Activated T-cell treated with anti-CD3 and anti-CD28 coated beads, Interleukin-2, amount 50 U/mL, for 4 hours (primary cell): ENCODE data around the gene TNPO1. TPM values are rescaled to one million over a fixed set of nuclear protein-coding genes. Genes with fewer than 3 reads are reported as not detected.
A peak's percentile ranks its signal among the peaks of the same experiment; 100 is the strongest.

Source experiments
- ATAC-seq, 2 donors: fragments of 200-7000 bp; cut with Tn5 transposase; one replicate each; pipeline ENCODE4 v1.10.0; 2021
- DNase-seq: peaks from one replicate; pipeline ENCODE4 v3.0.0-alpha.2; 2020
- H3K27me3 Mint-ChIP-seq: one replicate; pipeline ENCODE4 v1.8.0; 2021; ENCODE audit warnings: low read depth, mixed read lengths
- H3K36me3 Mint-ChIP-seq: one replicate; pipeline ENCODE4 v1.8.0; 2022; ENCODE audit warnings: mixed read lengths; ENCODE audit not compliant: insufficient read depth
- H3K4me1 Mint-ChIP-seq: one replicate; pipeline ENCODE4 v1.8.0; 2021; ENCODE audit warnings: low read depth, mixed read lengths
- H3K4me3 Mint-ChIP-seq: one replicate; pipeline ENCODE4 v1.8.0; 2021; ENCODE audit warnings: mild to moderate bottlenecking, moderate library complexity, mixed read lengths
- H3K9me3 Mint-ChIP-seq: one replicate; pipeline ENCODE4 v1.8.0; 2021; ENCODE audit warnings: mixed read lengths
- total RNA-seq, 3 donors: library from RNA; stranded (reverse); gene quantifications; one replicate each; pipeline ENCODE4 v1.2.1, GENCODE V29; 2021

Gene TNPO1
- total RNA-seq, 3 donors from 2014 or later: 145 to 166 (median 152) TPM

DNA sequence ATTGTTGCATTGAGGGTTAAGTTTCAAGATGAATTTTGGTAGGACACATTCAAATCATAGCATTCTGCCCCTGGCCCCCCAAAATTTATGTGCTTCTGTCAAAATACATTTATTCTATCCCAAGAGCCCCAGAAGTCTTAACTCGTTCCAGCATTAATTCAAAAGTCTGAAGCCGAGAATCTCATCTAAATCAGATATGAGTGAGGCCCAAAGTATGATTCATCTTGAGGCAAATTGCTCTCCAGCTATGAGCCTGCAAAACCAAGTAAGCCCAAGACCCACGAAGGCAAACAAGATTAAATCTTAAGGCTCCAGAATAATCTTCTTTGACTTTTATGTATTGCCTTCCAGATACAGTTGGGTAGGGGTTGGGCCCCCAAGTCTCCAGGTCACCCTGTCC lies 19.2 kb downstream of the TNPO1 start:
- Mint-ChIP-seq H3K9me3 (no peaks in the 10 kb centered on the region), H3K36me3 (no peaks in the 10 kb centered on the region)
- ATAC-seq: no peak

DNA sequence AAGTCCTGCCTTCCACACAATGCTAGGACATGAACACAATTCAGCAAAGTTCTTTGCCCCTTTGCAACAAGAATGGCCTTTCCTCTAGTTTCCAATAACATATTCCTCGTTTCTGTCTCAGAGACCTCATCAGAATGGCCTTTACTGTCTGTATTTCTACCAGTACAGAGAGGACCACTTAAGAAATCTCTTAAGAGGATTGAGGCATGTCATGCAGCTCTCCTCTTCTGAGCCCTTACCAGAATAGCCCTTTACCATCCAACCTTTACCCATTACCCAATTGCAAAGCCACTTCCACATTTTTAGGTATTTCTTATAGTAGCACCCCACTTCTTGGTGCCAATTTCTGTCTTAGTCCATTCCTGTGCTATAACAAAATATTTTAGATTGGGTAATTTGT lies 20.3 kb downstream of the TNPO1 start:
- H3K4me3 Mint-ChIP-seq: no peak overlapping the region
- no peaks in the 10 kb centered on the region for H3K27me3 Mint-ChIP-seq
- H3K36me3 Mint-ChIP-seq: no peaks in the 10 kb centered on the region
- H3K9me3 Mint-ChIP-seq: no peaks in the 10 kb centered on the region
- no peak for DNase-seq
- ATAC-seq: no peak
- no peaks in the 10 kb centered on the region for H3K4me1 Mint-ChIP-seq

More for the DNA sequence above, 19.2 kb downstream of the TNPO1 start:
- Mint-ChIP-seq H3K27me3 (no peaks in the 10 kb centered on the region), H3K4me1 (no peaks in the 10 kb centered on the region), H3K4me3 (no peak overlapping the region)
- no peak for DNase-seq

DNA sequence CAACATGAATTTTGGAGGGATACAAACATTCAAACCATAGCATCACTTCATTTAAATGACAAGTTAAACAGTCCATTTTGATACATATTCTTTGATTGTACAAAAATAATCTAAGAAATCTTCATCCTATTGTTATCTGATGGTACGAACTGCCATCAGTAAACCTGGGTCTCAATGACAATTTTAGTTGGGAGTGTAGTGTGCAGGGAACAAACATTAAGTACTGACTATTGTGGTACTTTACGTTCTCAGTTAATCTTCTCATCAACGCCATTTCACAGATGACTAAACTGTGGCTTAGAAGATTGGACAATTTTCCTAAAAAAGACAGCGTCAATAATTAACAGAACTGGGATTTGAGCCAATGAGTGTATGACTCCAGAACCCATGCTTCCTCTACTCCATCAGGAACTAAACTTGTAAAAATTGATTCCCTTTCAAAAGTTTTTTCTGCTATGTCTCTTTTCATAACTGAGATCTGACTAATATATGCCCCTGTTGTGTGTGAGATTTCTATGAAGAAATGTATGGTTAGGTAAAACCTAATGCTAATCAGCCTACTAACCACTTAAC lies 21.1 kb downstream of the TNPO1 start:
- Mint-ChIP-seq H3K4me3 (no peak overlapping the region), H3K9me3 (no peaks in the 10 kb centered on the region), H3K4me1 (no peaks in the 10 kb centered on the region), H3K27me3 (no peaks in the 10 kb centered on the region), H3K36me3 (no peaks in the 10 kb centered on the region)
- no peak for ATAC-seq
- DNase-seq: no peak

DNA sequence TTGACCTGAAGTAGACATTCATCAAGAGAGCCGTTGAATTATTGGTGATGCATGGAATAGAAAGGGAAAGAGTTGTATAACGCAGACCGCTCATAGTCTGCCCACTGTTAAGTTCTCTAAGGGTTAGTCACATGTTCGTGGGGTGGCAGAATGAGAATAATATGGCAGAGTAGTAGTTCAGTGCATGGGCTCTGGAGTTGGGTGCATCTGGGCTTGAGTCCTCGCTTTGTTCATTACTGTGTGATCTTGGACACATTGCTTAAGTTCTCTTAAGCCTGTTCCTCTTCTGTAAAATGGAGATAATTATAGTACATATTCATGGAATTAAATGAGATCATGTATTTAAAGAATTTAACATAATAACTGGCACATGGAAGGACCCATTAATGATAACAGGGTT lies 23.6 kb downstream of the TNPO1 start:
- H3K36me3 Mint-ChIP-seq: no peaks in the 10 kb centered on the region
- ATAC-seq (no peak), DNase-seq (no peak)
- H3K4me1 Mint-ChIP-seq: peaks cover 10% of the 10 kb centered on the region
- no peaks in the 10 kb centered on the region for H3K27me3 Mint-ChIP-seq
- no peak overlapping the region for H3K4me3 Mint-ChIP-seq
- H3K9me3 Mint-ChIP-seq: no peaks in the 10 kb centered on the region

DNA sequence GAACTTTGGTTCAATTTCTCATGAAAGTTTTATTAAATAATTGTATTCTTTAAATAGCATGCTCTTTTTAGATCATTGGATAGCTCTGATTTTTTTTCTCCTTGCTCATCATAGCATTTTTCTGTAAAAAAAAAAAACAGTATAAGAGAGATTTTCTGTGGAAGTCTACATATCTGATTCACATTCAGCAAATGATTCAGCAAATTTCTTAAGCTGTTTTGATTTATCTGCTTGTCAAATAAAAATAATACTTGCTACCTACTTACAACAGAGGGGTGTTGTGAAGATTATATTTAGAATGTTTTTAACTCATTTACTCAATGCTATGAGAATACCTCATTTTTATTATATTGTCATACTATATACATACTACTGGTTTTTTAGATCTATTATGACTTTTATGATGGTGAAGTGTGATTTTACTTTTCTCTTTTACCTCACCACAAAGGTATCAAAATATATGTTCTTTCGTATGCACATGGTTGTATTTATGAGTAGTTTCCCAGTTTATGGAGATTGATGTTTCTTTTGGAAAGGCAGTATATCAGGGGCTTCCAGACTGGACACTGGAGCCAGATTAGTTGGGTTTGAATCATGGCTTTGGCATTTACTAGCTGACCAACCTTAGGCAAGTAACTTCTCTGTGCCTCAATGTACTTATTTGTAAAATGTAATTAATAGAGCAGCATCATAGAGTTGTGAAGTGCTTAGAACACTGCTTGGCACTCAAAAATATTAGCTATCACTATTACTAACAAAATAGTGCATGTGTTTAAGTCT lies 25.5 kb downstream of the TNPO1 start:
- DNase-seq (no peak), ATAC-seq (no peak)
- Mint-ChIP-seq H3K9me3 (no peaks in the 10 kb centered on the region), H3K4me3 (no peak overlapping the region), H3K4me1 (peaks cover 16% of the 10 kb centered on the region), H3K27me3 (no peaks in the 10 kb centered on the region), H3K36me3 (no peaks in the 10 kb centered on the region)

DNA sequence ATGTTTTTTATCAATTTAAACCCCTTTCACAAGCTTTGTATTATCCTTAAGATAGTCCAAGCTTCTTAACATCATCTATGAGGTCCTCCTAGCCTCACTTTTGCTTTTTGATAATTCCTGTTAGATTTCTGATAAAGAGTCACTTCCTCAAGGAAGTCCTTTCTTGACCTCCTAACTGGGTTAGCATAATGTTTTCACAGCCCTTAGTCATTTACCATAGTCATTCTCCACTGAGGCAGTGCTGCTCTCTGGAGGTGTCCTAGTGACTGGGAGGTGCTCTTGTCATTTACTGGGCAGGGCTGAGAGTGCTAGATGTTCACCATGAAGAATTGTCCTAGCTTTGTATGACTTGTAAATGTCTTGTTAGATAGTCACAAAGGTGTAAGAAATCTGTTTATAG lies 26.4 kb downstream of the TNPO1 start:
- ATAC-seq (peak; percentile 64 to 69), DNase-seq (no peak)
- Mint-ChIP-seq H3K9me3 (no peaks in the 10 kb centered on the region), H3K4me3 (no peak overlapping the region), H3K4me1 (peaks cover 24% of the 10 kb centered on the region), H3K36me3 (no peaks in the 10 kb centered on the region), H3K27me3 (no peaks in the 10 kb centered on the region)

DNA sequence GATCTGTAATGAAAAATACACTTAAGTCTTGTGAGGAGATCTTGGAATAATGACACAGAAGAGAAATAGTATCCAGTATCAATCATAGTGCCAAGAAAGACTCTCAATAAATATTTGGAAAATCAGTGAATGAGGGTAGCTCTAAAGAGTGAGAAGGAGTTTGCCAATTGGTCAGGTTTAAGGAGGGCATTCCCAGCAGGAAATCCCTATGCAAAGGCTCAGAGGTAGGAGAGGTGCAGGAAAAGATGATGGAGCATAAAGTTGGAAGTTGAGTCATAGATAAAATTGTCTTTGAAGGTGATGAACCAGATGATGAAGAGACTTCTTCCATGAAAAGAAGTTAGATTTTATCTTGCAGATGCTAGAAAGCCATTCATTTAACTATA lies 27.8 kb downstream of the TNPO1 start:
- Mint-ChIP-seq H3K36me3 (no peaks in the 10 kb centered on the region), H3K9me3 (no peaks in the 10 kb centered on the region), H3K4me3 (no peak overlapping the region)

DNA sequence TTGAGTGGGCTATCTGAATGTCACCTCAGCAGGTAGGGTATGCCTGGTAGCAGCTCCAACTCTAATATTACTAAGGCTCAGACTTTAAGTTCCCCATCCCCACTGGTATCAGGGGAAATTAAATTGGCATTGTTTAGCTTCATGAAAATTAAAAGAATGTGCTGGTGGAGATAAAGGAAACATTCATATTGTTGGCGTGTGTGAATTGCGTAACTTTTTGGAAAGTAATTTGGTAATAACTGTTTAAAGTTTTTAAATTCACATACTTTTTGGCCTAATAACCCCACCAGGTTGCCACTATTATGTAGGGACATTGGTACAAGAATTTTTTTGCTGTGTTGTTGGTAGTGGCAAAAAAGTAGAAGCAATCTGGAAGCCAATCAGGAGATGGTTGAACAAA lies 29.4 kb downstream of the TNPO1 start:
- peaks cover 40% of the 10 kb centered on the region for H3K4me1 Mint-ChIP-seq
- ATAC-seq (no peak), DNase-seq (no peak)
- H3K9me3 Mint-ChIP-seq: no peaks in the 10 kb centered on the region
- H3K27me3 Mint-ChIP-seq: no peaks in the 10 kb centered on the region
- H3K4me3 Mint-ChIP-seq: no peak overlapping the region
- H3K36me3 Mint-ChIP-seq: peaks cover 7% of the 10 kb centered on the region

More for the DNA sequence above, 27.8 kb downstream of the TNPO1 start:
- ATAC-seq (no peak), DNase-seq (no peak)
- Mint-ChIP-seq H3K4me1 (peaks cover 26% of the 10 kb centered on the region), H3K27me3 (no peaks in the 10 kb centered on the region)

DNA sequence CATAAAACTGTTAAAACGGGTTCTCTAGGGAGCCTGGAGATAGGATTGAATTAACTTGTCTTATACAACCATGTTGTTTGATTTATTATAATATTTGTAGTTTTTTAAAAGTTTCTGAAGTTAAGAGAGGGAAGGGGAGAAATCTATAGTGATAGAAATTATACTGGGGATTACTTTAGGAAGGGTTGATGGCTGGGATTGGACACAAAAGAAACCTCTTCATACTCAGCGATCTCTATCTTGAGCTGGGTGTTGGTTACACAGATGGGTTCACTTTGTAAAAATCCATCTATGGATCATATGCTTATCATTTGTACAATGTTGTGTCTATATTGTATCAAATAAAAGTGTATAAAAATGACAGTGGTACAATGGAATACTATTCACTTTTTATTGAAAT lies 30.0 kb downstream of the TNPO1 start:
- no peaks in the 10 kb centered on the region for H3K9me3 Mint-ChIP-seq
- DNase-seq (no peak), ATAC-seq (no peak)
- peaks cover 7% of the 10 kb centered on the region for H3K36me3 Mint-ChIP-seq
- H3K4me3 Mint-ChIP-seq: no peak overlapping the region
- H3K4me1 Mint-ChIP-seq: peaks cover 44% of the 10 kb centered on the region
- H3K27me3 Mint-ChIP-seq: no peaks in the 10 kb centered on the region

DNA sequence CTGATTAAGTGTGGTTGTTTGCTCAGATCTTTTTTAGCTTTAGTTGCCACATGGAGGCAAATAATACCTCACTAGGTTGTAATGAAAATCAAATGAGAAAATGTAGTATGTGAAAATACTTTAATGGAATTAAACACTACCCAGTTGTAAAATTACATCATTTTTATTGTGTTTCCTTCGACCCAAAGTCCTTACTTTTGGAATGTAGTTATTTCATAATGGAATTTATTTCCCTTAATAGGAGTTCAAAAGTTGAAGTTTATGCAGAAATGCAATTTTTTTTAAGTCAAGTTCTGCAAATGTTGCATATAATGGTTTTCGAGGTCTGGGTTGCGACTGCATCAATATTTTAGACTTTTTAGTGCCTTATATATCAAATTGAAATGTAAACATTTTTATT lies 31.0 kb downstream of the TNPO1 start:
- H3K4me1 Mint-ChIP-seq: peaks cover 54% of the 10 kb centered on the region
- H3K36me3 Mint-ChIP-seq: peaks cover 8% of the 10 kb centered on the region
- H3K4me3 Mint-ChIP-seq: peak overlapping the region; percentile 98
- H3K27me3 Mint-ChIP-seq: no peaks in the 10 kb centered on the region
- H3K9me3 Mint-ChIP-seq: no peaks in the 10 kb centered on the region
- ATAC-seq: no peak
- DNase-seq: no peak

DNA sequence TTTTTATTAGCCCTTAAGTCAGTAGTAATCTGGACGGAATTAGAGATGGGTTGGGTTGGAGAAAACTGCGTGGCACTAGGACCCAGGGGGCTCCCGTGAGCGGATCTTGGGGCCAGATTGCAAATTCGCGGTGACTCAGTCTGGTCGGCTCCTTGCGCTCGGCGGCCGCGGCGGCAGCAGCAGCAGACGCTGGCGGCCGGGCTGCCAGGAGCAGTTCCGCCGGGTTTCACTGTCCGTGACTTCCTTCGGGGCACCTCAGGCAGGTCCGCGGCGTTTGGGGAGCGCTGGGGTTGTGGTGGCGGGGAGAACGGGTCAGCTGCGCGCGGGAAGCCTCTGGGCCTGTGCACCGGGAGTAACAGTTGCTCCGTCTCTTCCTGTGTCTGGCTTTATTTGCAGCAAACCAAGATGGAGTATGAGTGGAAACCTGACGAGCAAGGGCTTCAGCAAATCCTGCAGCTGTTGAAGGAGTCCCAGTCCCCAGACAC lies 31.6 kb downstream of the TNPO1 start:
- peaks cover 57% of the 10 kb centered on the region for H3K4me1 Mint-ChIP-seq

DNA sequence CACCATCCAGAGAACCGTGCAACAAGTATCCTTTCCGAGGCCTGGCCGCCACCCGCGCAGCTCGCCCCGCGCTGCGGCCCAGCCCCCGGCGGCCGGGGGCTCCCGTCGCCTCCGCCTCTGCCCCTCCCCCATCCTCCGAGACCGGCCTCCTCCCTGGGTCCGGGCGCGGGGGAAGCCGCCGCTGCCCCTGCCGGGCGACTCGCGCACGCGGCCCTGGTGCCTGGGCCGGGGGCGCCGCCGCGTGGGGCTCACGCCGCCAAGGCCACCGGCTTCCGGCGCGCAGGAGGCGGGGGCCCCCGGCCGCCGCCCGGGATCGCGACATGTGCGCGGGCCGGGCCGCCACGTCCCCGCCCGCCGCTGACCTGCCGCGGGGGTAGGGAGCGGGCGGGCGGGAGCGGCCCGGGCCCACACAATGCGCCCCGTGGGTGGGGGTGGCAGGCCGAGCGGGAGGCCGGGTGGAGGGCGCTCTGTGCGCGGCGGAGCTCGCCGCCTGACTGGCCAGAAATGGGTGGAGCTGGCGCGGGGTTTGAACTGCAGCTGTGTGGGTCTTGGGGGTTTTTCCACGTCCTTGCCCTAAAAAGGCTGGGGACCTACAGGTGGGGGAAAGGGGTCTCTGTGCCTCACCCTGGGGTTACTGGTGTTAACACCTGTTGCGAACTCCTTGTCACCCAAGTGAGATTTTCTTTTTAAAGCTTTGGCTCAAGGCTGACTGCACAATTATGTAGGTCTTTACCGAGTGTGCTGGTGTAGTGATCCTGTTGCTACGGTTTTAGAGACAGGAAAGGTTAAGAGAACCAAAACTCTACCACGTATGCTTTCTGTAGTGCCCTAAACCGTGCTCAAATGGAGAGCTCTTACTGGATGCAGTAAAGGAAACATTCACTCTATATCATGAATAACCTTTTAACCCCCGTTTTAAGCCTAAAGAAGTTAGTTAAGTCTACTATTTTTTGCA lies 32.3 kb downstream of the TNPO1 start:
- Mint-ChIP-seq H3K27me3 (no peaks in the 10 kb centered on the region), H3K9me3 (no peaks in the 10 kb centered on the region), H3K36me3 (peaks cover 18% of the 10 kb centered on the region), H3K4me3 (peak overlapping the region; percentile 98), H3K4me1 (peaks cover 63% of the 10 kb centered on the region)
- peak; percentile 49 to 63 for ATAC-seq
- DNase-seq: peak; percentile 40

More for the DNA sequence above, 31.6 kb downstream of the TNPO1 start:
- peaks cover 11% of the 10 kb centered on the region for H3K36me3 Mint-ChIP-seq
- H3K9me3 Mint-ChIP-seq: no peaks in the 10 kb centered on the region
- H3K27me3 Mint-ChIP-seq: no peaks in the 10 kb centered on the region
- peak overlapping the region; percentile 98 for H3K4me3 Mint-ChIP-seq
- DNase-seq: peak; percentile 78
- ATAC-seq: peak; percentile 87 to 89

DNA sequence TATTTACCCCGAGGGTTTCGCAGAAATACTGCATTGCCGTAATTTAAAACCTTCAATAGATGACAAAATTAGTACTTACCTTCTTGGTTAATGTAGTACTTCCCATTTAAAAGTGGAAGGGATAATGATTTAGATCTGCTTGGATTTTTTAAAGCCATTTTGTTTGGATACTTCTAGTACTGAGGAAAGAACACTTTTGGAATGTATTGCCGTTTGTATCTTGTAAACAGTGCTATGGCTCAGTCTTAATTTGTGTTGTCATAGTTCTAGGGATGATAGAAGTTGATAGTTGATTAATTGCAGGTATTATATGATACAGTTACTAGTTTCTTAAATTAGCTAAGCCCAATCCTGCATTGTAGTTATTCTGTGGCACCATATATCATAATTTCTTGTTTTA lies 33.1 kb downstream of the TNPO1 start:
- peaks cover 20% of the 10 kb centered on the region for H3K36me3 Mint-ChIP-seq
- H3K4me1 Mint-ChIP-seq: peaks cover 62% of the 10 kb centered on the region
- no peak for ATAC-seq
- H3K27me3 Mint-ChIP-seq: no peaks in the 10 kb centered on the region
- H3K9me3 Mint-ChIP-seq: no peaks in the 10 kb centered on the region
- peak overlapping the region; percentile 96 for H3K4me3 Mint-ChIP-seq
- DNase-seq: no peak

DNA sequence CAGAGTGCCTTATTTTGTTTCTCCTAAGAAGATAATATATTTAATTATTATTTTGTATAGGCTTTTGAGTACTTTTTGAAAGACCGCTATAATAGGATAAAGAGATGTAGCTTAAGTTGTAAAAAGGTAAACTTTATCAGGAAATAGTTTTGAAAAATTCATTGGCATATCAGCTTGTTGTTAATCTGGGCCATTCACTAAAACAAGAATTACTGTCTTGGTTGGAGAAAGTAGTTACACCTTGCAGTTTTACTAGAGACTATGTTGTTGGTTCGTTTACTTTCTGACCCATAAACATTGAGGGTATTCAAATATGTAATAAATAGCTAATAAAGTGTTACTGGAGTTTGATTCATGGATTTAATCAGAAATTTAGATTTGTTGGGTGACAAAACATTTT lies 33.7 kb downstream of the TNPO1 start:
- ATAC-seq: no peak
- peak overlapping the region; percentile 96 for H3K4me3 Mint-ChIP-seq
- no peak for DNase-seq
- peaks cover 20% of the 10 kb centered on the region for H3K36me3 Mint-ChIP-seq
- peaks cover 61% of the 10 kb centered on the region for H3K4me1 Mint-ChIP-seq
- no peaks in the 10 kb centered on the region for H3K9me3 Mint-ChIP-seq
- no peaks in the 10 kb centered on the region for H3K27me3 Mint-ChIP-seq
